Tibial nerve (tissue), 3 donors: ENCODE data around the gene MAP4.

Experiments used
- POLR2A ChIP-seq, 2 donors: fragments of 450-650 bp; IDR thresholded peaks; one replicate each; pipeline ENCODE4 v1.6.1; 2017; ENCODE audit warnings: antibody characterized with exemption in 2 of 2, mild to moderate bottlenecking in 2 of 2, moderate library complexity in 2 of 2
- TF ChIP-seq, protein P1 (sequence below), 5 experiments: fragments of 200-600 bp in 3 of 5; fragments of 450-650 bp in 2 of 5; sonication (generic) in 3 of 5; IDR thresholded peaks; one replicate each; pipeline ENCODE4 v1.5.1; 2016 to 2019; ENCODE audit warnings: antibody characterized with exemption in 5 of 5, mild to moderate bottlenecking in 3 of 5, moderate library complexity in 2 of 5

DNA sequence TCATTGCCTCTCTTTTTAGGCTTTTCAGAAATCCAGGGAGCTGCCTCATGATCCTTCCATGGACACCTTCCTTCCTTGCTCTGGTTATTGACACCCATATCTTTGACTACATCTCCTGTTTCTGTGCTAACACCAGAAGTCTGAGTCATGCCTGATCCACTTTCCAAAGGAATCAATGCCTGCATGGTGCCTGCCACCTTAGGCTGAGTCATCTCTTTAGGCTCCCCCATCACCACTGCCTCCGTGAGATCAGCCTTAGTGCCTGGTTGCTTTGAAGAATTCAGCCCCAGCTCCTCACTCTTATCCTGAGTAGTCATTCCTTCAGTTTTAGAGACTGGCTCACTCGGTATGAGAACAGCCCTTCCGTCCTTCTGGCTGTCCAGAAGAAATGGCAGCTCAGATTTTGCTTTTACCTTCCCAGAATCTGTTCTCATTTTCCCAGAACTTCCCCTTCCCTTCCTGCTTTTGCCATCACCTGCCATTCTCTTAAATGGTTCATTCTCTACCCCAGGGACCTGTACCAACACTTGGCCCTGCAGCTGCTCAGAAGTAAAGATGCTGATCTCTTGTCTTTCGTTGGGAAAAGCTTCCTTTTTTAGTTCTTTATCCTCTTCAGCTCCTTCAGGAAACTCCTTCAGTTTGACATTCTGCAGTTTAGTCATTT lies 105.3 kb downstream of the MAP4 start:
- TF ChIP-seq, protein P1, sequence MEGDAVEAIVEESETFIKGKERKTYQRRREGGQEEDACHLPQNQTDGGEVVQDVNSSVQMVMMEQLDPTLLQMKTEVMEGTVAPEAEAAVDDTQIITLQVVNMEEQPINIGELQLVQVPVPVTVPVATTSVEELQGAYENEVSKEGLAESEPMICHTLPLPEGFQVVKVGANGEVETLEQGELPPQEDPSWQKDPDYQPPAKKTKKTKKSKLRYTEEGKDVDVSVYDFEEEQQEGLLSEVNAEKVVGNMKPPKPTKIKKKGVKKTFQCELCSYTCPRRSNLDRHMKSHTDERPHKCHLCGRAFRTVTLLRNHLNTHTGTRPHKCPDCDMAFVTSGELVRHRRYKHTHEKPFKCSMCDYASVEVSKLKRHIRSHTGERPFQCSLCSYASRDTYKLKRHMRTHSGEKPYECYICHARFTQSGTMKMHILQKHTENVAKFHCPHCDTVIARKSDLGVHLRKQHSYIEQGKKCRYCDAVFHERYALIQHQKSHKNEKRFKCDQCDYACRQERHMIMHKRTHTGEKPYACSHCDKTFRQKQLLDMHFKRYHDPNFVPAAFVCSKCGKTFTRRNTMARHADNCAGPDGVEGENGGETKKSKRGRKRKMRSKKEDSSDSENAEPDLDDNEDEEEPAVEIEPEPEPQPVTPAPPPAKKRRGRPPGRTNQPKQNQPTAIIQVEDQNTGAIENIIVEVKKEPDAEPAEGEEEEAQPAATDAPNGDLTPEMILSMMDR (IDR thresholded peaks at IDR 0.05) = no peak
- TF ChIP-seq POLR2A (IDR thresholded peaks at IDR 0.05) = no peak
